Left ventricle myocardium inferior (tissue), 1 donor: Measurements from ENCODE around the gene TMEM196. TPM values are rescaled to one million over a fixed set of nuclear protein-coding genes. Genes with fewer than 3 reads are reported as not detected.
A peak's percentile ranks its signal among the peaks of the same experiment; 100 is the strongest.

Experiments used
- DNase-seq: peaks from one replicate; pipeline ENCODE4 v3.0.0-alpha.2; 2020
- H3K27ac ChIP-seq: fragments of 200-600 bp; replicated peaks from 2 replicates; pipeline ENCODE4 v1.8.0; 2021
- H3K27me3 ChIP-seq: fragments of 200-600 bp; 2 replicates; pipeline ENCODE4 v1.8.0; 2021; ENCODE audit warnings: low read depth
- H3K36me3 ChIP-seq: fragments of 200-600 bp; 2 replicates; pipeline ENCODE4 v1.8.0; 2021
- H3K4me1 ChIP-seq: fragments of 200-600 bp; 2 replicates; pipeline ENCODE4 v1.8.0; 2021
- H3K4me3 ChIP-seq: fragments of 200-600 bp; 2 replicates; pipeline ENCODE4 v1.8.0; 2021; ENCODE audit warnings: mild to moderate bottlenecking, moderate library complexity
- H3K9me3 ChIP-seq: fragments of 200-600 bp; replicated peaks from 2 replicates; pipeline ENCODE4 v1.8.0; 2021
- intact Hi-C: fragments of 100-400 bp; cut with micrococcal nuclease; formaldehyde crosslinking; loops from one replicate; pipeline ENCODE4 v1.11.0; 2022
- total RNA-seq: library from RNA; stranded (reverse); fragmentation: NEBNext Ultra II Directional; extraction: Animal tissue kit (Norgen Biotek cat#: 25700); gene quantifications from one replicate; pipeline ENCODE4 v1.2.1, GENCODE V29; 2021
- TF ChIP-seq, protein P1 (sequence below): fragments of 200-600 bp; IDR thresholded peaks from 2 replicates; pipeline ENCODE4 v1.8.0; 2021; ENCODE audit warnings: antibody characterized with exemption, mild to moderate bottlenecking, borderline replicate concordance
- donor health status: DM: no; HTN: yes; CAD: no; lungs with severe emphysema.

Gene TMEM196
- total RNA-seq, 1 donor from 2014 or later: not detected

DNA sequence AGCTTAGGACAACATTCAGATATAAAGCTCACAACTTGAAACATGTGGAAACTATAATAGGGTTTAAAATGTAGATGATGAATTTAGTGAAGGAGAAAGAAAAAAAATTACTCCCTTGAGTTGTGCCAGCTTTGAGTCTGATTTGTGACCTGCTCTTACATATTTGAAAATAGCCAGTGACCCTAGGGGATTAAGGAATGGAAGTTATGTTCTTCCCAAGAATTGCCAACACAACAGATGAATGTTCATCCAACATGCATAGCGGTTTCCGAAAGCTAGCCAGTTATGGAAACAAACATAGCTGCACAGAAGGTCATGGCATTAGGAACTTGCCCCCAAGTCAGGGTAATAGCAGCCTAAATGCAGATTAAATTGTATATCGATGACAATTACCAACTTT lies 10.8 kb downstream of the TMEM196 start:
- TF ChIP-seq, protein P1, sequence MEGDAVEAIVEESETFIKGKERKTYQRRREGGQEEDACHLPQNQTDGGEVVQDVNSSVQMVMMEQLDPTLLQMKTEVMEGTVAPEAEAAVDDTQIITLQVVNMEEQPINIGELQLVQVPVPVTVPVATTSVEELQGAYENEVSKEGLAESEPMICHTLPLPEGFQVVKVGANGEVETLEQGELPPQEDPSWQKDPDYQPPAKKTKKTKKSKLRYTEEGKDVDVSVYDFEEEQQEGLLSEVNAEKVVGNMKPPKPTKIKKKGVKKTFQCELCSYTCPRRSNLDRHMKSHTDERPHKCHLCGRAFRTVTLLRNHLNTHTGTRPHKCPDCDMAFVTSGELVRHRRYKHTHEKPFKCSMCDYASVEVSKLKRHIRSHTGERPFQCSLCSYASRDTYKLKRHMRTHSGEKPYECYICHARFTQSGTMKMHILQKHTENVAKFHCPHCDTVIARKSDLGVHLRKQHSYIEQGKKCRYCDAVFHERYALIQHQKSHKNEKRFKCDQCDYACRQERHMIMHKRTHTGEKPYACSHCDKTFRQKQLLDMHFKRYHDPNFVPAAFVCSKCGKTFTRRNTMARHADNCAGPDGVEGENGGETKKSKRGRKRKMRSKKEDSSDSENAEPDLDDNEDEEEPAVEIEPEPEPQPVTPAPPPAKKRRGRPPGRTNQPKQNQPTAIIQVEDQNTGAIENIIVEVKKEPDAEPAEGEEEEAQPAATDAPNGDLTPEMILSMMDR: no peak
- no peak for DNase-seq
- intact Hi-C loops: no loop called here
- H3K9me3 ChIP-seq: no peaks in the 10 kb centered on the region
- H3K4me3 ChIP-seq: no peak overlapping the region
- H3K36me3 ChIP-seq: no peaks in the 10 kb centered on the region
- H3K4me1 ChIP-seq: no peaks in the 10 kb centered on the region
- no peak overlapping the region for H3K27ac ChIP-seq
- no peaks in the 10 kb centered on the region for H3K27me3 ChIP-seq

DNA sequence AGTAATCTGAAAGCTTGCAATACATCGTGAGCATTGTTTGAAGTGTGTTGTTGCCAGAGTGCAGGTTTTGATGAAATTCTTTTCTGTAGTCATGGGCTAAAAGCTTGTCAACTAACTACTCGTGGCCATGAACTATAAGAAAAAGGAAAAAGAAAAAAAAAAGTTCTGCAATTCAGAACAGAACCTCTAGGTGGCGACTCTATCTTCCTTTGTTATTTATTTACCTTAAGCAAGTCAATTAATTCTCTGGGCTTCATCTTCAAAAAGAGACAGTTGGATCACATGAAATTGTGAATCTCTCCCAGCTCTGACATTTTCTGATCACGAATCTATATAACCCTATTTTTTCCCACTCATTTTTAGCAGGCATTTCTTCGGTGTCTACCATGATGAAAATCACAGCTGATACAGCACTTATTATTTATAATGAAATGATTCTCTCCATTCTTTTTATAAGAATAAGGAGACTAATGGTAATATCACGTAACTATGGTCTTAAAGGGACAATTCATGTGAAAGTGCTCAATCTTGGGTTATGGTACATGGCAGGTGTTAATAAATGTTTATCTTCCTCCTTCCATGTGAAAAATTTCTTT lies 18.8 kb downstream of the TMEM196 start:
- H3K4me1 ChIP-seq: no peaks in the 10 kb centered on the region
- peaks cover 5% of the 10 kb centered on the region for H3K27me3 ChIP-seq
- no peak for DNase-seq
- H3K27ac ChIP-seq: no peak overlapping the region
- intact Hi-C loops: no loop called here
- TF ChIP-seq, protein P1: peak; percentile 70
- H3K4me3 ChIP-seq: no peak overlapping the region
- no peaks in the 10 kb centered on the region for H3K36me3 ChIP-seq
- no peaks in the 10 kb centered on the region for H3K9me3 ChIP-seq

DNA sequence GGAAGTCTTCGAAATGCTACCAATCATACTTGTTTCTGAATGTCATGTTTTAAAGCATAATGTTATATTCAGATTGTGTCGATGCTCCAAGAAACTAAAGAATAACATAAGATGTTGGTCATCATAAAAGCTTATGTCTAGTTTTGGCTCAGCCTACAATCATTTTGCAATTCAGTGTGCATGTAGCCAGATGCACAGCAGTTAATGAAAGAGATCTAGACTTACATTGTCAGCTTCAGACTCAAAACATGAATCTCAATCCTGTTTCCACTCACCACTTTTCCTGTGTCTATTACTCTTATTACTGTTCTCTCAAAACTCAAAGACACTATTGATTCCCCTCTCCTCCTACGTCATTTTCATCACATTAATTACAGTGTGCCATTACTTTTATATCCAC lies 21.4 kb downstream of the TMEM196 start:
- DNase-seq: no peak
- Histone ChIP-seq H3K4me1 (no peaks in the 10 kb centered on the region), H3K9me3 (no peaks in the 10 kb centered on the region), H3K27ac (no peak overlapping the region), H3K27me3 (peaks cover 5% of the 10 kb centered on the region), H3K36me3 (no peaks in the 10 kb centered on the region), H3K4me3 (no peak overlapping the region)
- intact Hi-C loops: no loop called here
- TF ChIP-seq, protein P1: no peak

DNA sequence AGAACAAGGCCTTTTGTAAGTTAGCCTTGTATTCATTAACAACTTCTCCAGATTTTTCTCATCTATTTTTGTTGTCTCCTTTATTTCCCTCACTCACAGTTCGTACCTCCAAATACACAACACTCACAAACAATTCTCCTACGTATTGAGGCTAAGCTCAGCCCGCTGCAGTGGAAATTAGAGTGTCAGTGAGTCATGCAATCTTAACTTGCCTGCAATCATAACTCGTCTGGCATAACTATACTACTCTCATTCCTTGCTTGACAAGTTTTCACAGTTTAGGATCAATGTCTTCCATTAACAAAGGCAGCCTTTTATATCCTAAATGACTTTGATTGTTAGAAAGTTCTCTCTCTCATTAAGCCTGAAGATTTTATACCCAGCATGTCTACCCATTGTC lies 23.8 kb downstream of the TMEM196 start:
- no peak for DNase-seq
- H3K4me3 ChIP-seq: no peak overlapping the region
- no peaks in the 10 kb centered on the region for H3K36me3 ChIP-seq
- H3K4me1 ChIP-seq: no peaks in the 10 kb centered on the region
- H3K9me3 ChIP-seq: no peaks in the 10 kb centered on the region
- H3K27ac ChIP-seq: no peak overlapping the region
- TF ChIP-seq, protein P1: no peak
- H3K27me3 ChIP-seq: peaks cover 8% of the 10 kb centered on the region
- intact Hi-C loops: loop anchor here (10.0 kb wide), 1 partner anchor 845 kb away; no protein-coding TSS in a partner anchor

DNA sequence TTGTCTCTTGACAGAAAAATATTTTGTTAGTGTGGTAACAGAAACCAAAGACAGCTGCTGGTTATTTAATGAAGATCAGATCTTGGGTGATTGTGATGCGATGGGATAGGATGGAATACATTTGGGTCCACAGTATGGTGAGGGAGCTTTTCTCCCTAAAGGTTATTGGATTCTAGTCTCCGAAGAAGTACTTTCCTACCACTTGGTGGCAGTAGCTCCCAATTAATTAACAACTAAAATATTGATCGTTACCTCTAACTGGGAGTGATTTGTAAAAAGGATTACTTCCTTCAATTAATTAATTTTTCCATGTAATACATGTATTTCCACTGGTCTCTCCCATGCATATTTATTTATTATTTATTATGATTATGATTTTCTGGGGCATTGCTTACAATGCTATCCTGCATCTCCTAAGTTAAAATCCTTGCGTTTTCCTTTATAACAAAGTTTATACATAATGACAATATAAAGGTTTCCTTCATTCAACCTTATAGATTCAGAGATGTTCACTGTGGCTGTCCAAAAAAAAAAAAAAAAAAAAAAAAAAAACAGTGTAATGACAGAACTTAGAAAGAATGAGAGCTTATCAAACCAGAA lies 25.6 kb downstream of the TMEM196 start:
- TF ChIP-seq, protein P1: peak; percentile 64
- Histone ChIP-seq H3K9me3 (no peaks in the 10 kb centered on the region), H3K27me3 (peaks cover 8% of the 10 kb centered on the region), H3K27ac (no peak overlapping the region), H3K4me3 (no peak overlapping the region), H3K4me1 (no peaks in the 10 kb centered on the region), H3K36me3 (no peaks in the 10 kb centered on the region)
- no peak for DNase-seq
- intact Hi-C loops: loop anchor here (10.0 kb wide), 1 partner anchor 847 kb away; no protein-coding TSS in a partner anchor
